ENCODE data around the gene RAB37. TPM values are rescaled to one million over a fixed set of nuclear protein-coding genes. Genes with fewer than 3 reads are reported as not detected.

The RAB37 gene
- total RNA-seq, 4 donors from 2014 or later, result under 0.01 to 5.0 (median 1.7) TPM

DNA sequence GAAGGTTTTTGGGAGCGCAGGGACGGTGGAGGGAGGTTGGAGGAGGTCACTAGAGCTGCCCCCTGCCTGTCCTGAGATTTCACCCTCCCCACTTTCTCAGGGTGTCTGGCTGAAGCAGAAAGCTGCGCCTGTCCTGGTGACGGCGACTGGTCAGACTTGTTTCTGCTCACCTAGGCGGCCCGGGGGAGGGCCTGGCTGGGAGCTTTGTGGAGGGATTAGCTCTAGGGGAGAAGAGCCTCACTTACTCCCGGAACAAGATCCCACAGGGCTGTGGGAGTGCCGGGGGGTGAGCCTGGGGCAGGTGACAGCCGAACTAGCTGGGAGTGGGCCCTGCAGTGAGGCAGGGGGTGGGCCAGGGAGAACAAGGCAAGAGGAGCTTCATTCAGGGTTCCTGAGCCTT is 22.9 kb downstream of the RAB37 start:
- Histone ChIP-seq H3K27ac (no peak overlapping the region), H3K27me3 (no peaks in the 10 kb centered on the region), H3K4me1 (no peaks in the 10 kb centered on the region), H3K4me3 (no peak overlapping the region), H3K9me3 (no peaks in the 10 kb centered on the region), H3K36me3 (no peaks in the 10 kb centered on the region)
- no peak for TF ChIP-seq POLR2A (IDR thresholded peaks at IDR 0.05)
- no peak for DNase-seq
- intact Hi-C loops (cut with DNase I; ENCODE audit: low total_unique reads), result no loop called here

DNA sequence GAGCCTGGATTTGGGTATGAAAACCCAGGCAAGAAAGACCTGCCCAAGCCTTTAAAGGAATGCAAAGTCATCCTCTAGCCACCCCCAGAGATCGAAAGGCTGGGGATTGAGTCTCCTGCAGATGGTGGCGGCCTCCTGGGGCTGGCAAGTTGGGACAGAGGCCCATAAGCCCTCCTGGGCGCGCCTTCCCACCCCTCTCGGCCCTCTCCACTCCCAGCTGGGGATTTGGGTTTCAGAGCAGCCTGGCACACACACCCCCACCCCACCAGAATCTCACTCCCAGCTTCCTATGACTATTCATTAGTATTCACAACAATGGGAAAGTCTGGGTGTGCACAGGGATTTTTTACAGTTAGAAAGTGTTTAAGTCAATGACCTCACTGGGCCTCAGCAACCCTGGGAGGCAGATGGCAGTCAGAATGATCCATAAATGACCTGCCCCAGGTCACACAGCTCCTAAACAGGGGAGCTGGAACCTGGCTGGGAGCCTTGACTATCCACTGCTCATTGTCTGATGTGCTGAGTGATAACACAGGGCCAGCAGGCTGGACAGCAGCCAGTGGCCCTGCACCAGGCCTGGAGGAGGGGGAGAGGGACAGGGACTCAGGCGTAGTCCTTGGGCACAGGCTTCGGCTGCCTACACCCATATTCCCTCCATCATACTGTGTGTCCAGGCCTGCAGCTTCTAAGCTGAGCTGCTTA is 23.5 kb downstream of the RAB37 start:
- intact Hi-C loops (cut with DNase I; ENCODE audit: low total_unique reads), result no loop called here
- DNase-seq, result no peak
- TF ChIP-seq POLR2A (IDR thresholded peaks at IDR 0.05), result no peak
- TF ChIP-seq, protein P1, sequence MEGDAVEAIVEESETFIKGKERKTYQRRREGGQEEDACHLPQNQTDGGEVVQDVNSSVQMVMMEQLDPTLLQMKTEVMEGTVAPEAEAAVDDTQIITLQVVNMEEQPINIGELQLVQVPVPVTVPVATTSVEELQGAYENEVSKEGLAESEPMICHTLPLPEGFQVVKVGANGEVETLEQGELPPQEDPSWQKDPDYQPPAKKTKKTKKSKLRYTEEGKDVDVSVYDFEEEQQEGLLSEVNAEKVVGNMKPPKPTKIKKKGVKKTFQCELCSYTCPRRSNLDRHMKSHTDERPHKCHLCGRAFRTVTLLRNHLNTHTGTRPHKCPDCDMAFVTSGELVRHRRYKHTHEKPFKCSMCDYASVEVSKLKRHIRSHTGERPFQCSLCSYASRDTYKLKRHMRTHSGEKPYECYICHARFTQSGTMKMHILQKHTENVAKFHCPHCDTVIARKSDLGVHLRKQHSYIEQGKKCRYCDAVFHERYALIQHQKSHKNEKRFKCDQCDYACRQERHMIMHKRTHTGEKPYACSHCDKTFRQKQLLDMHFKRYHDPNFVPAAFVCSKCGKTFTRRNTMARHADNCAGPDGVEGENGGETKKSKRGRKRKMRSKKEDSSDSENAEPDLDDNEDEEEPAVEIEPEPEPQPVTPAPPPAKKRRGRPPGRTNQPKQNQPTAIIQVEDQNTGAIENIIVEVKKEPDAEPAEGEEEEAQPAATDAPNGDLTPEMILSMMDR (IDR thresholded peaks at IDR 0.05), result no peak
- H3K4me1 ChIP-seq, result no peaks in the 10 kb centered on the region
- H3K36me3 ChIP-seq, result no peaks in the 10 kb centered on the region
- no peaks in the 10 kb centered on the region for H3K27me3 ChIP-seq
- no peak overlapping the region for H3K27ac ChIP-seq
- H3K4me3 ChIP-seq, result no peak overlapping the region
- H3K9me3 ChIP-seq, result no peaks in the 10 kb centered on the region

DNA sequence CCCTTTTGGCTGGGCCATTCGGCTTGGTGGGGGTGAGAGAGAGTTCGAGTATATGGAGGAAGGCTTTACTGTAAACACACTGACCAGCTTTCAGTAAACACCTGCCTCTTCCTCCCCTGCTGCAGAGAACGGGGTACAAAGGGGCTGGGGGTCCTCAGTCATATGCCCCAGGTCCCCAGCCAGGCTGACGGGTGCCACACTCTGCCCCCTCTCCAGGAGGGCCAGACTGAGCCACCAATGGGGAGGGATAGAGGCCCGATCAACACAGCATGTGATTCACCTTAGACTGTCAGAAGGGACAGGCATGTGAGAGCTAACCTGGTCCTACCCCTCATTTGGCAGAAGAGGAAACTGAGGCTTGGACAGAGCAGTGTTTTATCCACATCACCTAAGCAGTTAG is 24.4 kb downstream of the RAB37 start:
- Histone ChIP-seq H3K4me1 (no peaks in the 10 kb centered on the region), H3K27me3 (no peaks in the 10 kb centered on the region), H3K27ac (no peak overlapping the region), H3K9me3 (no peaks in the 10 kb centered on the region), H3K36me3 (no peaks in the 10 kb centered on the region), H3K4me3 (no peak overlapping the region)
- DNase-seq, result no peak
- TF ChIP-seq, protein P1 (IDR thresholded peaks at IDR 0.05), result no peak
- no peak for TF ChIP-seq POLR2A (IDR thresholded peaks at IDR 0.05)
- intact Hi-C loops (cut with DNase I; ENCODE audit: low total_unique reads), result no loop called here

DNA sequence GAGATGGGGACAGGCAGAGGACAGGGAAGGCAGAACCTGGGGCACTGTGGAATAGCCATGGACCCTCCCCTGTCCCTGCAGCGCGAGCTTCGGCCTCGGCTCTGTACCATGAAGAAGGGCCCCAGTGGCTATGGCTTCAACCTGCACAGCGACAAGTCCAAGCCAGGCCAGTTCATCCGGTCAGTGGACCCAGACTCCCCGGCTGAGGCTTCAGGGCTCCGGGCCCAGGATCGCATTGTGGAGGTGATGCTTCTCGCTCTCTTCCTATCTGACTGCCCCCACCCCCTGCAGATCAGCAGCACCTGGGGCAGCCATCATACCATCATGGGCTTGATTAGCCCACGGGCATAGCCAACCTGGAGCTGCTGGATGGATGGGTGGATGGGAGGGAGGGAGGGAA is 24.9 kb downstream of the RAB37 start:
- Histone ChIP-seq H3K27me3 (no peaks in the 10 kb centered on the region), H3K4me3 (no peak overlapping the region), H3K4me1 (no peaks in the 10 kb centered on the region), H3K27ac (no peak overlapping the region), H3K9me3 (no peaks in the 10 kb centered on the region), H3K36me3 (no peaks in the 10 kb centered on the region)
- TF ChIP-seq, protein P1 (IDR thresholded peaks at IDR 0.05), result no peak
- no peak for TF ChIP-seq POLR2A (IDR thresholded peaks at IDR 0.05)
- intact Hi-C loops (cut with DNase I; ENCODE audit: low total_unique reads), result no loop called here
- DNase-seq, result no peak

DNA sequence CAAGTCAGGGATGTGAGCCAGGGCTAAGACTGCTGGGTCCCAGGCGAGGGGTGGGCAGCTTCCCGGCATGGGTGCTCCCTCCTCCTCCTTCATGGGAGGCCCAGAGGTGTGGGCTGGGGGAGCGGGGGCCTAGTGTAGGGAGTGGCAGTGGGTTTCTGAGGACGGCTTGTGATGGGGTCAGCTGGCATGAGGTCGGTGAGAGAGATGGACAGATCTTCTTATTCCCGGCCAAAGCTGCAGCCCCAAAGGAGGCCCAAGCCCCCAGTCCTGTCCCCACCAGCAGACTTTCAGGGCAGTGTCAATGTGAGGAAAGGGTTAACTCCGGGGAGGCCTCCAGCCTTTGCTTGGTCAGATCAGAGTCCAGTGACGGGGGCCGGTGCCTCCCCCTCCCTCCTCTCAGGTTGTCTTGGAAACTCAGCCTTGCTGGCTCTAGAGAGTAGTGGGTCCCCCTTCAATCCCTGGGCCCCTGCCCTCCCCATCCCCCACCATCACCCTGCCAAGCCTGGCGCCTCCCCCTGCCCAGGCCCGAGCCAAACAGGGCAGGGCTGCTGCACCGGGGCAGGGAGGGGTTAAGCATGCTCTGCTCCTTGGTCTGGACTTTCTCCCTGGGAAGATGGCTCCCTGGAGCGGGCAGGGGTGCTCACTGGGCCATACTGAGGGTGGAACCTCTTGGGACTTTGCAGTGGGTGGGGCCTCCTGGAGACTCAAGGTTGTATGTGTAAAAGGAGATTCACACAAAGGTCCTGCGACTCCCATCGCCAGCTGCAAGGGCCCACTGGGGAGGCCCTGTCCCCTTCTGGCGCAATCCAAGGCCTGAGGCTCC is 26.7 kb downstream of the RAB37 start:
- TF ChIP-seq, protein P1 (IDR thresholded peaks at IDR 0.05), result no peak
- TF ChIP-seq POLR2A (IDR thresholded peaks at IDR 0.05), result no peak
- Histone ChIP-seq H3K4me1 (no peaks in the 10 kb centered on the region), H3K9me3 (no peaks in the 10 kb centered on the region), H3K4me3 (no peak overlapping the region), H3K36me3 (no peaks in the 10 kb centered on the region), H3K27me3 (no peaks in the 10 kb centered on the region), H3K27ac (no peak overlapping the region)
- intact Hi-C loops (cut with DNase I; ENCODE audit: low total_unique reads), result no loop called here
- DNase-seq, result no peak
